Spleen (tissue), 7 donors: ENCODE data around the gene MXD1.

Experiments
- POLR2A ChIP-seq, 3 donors: fragments of 450-650 bp; IDR thresholded peaks; one replicate each; pipeline ENCODE4 v1.5.1; 2017; ENCODE audit warnings: antibody characterized with exemption in 3 of 3, mild to moderate bottlenecking in 1 of 3
- POLR2AphosphoS5 ChIP-seq, 3 donors: sonication (generic); formaldehyde crosslinking; IDR thresholded peaks; one replicate each; pipeline ENCODE4 v1.5.1; 2017; ENCODE audit warnings: antibody characterized with exemption in 3 of 3
- TF ChIP-seq, protein P1 (sequence below), 11 experiments: fragments of 200-600 bp in 7 of 11; fragments of 450-650 bp in 4 of 11; sonication (generic) in 4 of 11; IDR thresholded peaks in 8 of 11; conservative IDR thresholded peaks in 3 of 11; 1 replicate in 7 of 11; 2 replicates in 4 of 11; pipeline versions ENCODE4 v1.4.0 to v1.8.0; 2016 to 2021; ENCODE audit warnings: antibody characterized with exemption in 11 of 11, inconsistent platforms in 4 of 11, mild to moderate bottlenecking in 1 of 11
- donor health status: DM: no; HTN: no; CAD: no; lungs with moderate emphysema.
- donor health status: DM: no; HTN: no; CAD: no.
- donor health status: DM: no; HTN: no; CAD: no.

DNA sequence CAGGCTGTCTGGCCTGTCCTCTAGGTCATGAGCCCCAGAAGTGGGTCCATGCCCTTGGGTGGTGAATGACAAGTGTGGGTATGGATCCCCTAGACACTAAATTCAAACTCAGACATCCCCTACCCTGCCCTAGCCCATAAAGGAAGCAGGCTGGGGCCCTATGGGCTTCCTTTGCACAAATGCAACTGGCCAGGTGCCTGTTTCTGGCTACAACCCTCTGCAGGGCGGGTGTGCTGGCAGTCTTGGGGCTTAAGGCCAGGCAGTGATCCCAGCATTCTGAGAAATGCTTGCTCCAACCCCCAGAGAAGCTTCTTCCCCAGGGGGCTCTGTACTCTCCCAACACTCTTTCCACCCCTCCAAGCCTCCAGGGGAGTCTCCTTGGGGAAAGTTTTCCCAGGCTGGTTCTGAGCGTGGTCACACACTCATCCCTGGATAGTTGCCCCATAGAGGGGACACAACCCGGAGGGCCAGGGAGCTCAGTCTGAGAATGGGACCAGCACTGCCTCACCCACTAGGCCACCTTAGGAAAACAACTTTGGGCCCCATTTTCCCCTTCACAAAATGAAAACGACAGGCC is 63.1 kb downstream of the MXD1 start:
- no peak for TF ChIP-seq POLR2AphosphoS5 (IDR thresholded peaks at IDR 0.05)
- TF ChIP-seq, protein P1, sequence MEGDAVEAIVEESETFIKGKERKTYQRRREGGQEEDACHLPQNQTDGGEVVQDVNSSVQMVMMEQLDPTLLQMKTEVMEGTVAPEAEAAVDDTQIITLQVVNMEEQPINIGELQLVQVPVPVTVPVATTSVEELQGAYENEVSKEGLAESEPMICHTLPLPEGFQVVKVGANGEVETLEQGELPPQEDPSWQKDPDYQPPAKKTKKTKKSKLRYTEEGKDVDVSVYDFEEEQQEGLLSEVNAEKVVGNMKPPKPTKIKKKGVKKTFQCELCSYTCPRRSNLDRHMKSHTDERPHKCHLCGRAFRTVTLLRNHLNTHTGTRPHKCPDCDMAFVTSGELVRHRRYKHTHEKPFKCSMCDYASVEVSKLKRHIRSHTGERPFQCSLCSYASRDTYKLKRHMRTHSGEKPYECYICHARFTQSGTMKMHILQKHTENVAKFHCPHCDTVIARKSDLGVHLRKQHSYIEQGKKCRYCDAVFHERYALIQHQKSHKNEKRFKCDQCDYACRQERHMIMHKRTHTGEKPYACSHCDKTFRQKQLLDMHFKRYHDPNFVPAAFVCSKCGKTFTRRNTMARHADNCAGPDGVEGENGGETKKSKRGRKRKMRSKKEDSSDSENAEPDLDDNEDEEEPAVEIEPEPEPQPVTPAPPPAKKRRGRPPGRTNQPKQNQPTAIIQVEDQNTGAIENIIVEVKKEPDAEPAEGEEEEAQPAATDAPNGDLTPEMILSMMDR (IDR thresholded peaks at IDR 0.05 in 8 of 11, conservative IDR thresholded peaks at IDR 0.05 in 3 of 11) = no peak
- no peak for TF ChIP-seq POLR2A (IDR thresholded peaks at IDR 0.05)
